DLD1 (cell line): ENCODE data around the gene SLBP.

ENCODE experiments used
- in situ Hi-C: cut with HindIII; loops from 2 replicates; pipeline ENCODE4 v1.10.0; 2017; ENCODE audit warnings: low sequenced_read_pairs

SLBP gene

DNA sequence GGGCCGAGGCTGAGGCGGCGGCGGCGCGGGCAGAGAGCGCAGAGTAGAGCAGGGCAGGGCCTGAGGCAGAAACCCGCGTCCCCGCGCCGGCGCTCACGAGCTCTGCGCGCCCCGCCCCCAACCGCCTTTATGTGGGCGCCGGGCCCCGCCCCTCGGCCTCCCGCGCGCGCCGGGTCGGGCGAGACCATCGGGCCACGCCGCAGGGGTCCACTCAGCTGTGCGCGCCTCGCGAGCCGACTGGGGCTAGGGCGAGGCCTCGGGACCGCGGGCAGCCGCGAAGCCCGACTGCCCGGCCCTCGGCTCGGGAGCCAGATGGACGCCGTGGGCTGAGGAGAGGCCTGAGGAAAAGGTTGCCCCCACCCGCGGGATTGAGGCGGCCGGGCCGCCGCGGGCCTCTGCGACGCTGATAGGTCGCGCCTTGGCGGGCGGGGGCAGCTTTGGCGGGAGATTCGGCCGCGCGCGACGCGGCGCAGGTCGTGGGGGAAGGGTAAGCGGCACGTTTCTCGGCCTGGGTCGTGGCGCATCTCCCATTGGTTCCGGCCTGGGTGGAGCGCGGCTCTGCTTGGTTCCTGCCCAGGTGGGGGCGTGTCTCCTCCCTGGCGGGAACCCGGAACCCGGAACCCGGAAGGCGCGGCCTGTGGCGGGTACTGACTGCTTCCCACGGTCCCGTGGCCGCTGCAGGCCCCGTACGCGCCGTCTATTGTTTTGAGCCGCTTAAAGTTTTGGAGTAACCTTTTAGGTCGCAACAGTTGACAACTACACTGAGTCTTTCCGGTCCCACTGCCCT is at the start of gene SLBP:
SLBP (minus strand) TSS at position 104 of the 787 bp plus-strand sequence. CDS start 131 bp downstream, outside the sequence.
- in situ Hi-C loops: no loop called here

DNA sequence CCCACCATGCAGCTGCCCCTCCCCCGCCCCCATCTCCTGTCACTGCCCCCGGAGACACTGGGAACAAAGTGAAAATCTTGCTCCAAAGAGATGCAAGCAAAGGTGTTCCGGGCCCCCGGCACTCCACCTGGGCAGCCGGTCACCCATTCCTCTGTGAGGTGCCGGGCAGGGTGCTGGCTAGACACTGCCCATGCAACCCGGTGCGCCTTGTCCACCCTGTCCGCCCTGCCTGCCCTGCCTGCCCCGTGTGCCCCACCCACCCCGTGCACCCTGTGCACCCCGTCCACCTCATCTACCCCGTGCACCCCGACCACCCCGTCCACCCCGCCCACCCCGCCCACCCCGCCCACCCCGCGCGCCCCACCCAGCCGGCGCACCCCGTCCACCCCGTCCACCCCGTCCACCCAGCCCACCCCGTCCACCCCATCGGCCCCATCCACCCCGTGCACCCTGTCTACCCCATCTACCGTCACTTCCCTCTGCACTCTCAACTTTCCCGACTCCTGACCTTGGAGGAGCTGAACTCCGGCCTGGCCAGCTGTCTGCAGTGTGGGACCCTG is 49.1 kb upstream of the SLBP start:
- in situ Hi-C loops: no loop called here

DNA sequence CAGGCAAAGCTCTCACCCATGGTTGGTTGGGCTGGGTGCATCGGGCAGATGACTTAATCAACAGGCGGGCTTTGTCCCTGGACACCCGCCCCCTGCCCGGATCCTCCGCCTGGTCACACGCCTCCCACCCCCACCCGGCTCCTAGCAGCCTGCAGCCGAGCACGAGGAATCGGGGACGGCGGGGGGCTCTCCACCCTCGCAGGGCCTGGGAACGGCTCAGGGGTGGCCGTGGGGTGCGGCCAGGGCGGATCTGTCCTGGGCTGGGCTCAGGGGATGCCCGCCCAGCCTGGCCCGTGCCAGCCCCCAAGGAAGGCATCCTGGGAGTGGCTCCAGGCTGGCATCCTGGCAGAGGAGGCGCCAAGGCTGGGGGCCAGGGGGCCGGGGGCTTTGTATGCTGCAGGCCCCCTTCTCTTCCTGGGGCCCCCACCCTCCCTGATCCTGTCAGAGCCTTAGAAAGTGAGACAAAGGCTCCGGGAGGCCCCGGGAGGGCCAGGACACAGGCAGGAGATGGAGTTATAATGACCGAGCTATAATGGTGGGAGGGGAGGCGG is 48.5 kb upstream of the SLBP start:
- in situ Hi-C loops: no loop called here

DNA sequence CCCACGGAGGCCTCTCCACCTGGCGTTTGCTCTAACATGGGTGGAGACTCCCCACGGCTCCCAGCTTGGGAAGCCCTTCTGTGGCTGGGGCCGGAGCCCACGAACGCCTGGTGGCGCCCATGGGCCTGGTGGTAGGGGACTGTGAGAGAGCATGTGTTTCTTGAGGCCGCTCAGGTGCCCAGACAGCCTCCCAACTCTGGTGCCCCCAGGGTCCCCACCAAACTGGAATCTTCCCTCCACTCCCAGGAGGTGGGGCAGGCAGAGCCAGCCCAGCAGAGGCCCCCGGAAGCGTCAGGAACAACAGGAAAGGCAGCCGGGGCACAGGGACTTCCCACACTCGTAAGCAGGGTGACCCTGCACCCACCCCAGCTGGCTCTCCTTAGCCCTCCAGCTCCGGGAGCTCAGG is 47.7 kb upstream of the SLBP start:
- in situ Hi-C loops: no loop called here

DNA sequence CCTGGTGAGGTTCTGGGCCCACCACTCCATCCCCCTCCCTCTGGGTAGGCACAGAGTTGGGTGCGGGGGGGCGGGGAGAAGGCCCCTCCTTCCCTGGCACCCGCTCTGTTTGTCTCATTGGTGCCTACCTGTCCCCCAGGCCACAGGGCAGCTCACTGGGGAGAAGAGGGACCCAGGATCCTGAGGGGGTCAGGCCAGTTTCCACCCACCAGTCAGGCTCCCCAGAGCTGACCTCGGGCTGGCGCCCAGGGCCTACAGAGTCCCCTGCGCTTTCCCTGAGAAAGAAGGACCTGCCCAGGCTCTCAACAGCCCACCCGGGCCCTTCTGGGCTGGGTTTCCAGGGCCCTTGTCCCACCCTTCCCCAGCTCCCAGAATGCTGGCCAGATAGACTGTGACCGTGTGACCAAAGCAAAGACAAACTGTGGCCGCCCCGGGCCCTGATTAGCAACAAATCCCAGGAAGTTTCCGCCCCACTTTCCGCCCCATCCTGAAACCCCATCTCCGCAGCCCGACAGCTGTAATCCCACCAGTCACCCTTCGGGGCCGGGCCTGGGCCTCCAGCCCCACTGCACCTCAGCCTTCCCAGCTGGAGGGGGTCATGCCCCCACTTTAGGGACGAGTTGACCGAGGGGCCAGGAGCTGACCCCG is 47.2 kb upstream of the SLBP start:
- in situ Hi-C loops: no loop called here

DNA sequence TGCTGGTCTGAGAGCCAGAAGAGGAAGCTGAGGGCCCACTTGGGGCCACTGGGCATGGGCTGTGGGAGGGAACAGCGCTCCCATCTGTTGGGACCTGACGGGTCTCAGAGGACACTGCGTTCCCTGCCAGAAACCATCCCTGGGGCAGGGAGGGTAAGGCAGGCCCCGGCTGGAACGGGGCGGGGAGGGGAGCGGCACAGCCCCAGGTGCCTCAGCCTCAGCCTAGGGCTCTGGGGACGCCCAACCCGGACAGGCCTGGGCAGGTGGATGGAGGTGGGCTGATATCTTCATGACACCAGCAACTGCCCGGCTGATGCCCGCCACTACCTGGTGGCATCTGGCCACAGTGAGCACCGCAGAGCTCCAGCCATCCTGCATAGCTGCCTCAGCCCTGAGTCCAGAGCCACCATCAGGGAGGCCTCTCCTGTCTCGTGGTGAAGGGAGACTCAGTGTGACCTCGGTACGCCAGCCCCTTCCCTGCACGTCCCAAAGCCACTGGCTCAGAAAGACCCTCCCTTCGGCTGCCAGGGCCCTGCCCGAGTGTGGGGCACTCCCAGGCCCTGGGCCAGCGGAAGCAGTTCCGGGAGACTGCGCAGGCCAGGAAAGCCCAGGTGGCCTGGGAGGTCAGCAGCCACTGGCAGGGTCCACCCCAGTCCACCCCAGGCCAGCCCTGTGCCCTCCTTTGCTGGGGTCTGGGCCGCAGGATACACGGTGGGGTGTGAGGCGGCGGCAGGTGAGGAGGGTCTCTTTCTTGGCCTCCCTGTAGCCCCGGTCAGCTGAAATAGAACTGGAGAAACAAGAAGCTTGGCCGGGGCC is 46.4 kb upstream of the SLBP start:
- in situ Hi-C loops: no loop called here

DNA sequence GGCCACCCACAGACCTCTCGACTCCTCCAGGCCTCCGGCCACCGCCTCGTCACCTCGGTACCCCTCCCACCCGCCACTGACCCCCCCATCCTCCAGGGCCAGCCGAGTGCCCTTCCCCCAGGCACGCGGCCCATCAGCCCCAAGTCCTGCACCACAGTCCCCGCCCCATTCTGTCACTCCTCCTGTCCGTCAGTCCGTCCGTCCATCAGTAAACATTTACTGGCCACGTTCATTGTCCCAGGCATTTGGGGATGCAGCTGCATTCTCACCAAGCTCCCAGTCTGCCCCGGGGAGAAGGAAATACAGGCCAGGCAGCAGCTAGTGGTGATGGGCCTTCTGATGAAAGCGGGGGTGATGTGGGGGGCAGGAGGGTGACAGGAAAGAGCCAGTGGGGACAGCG is 45.7 kb upstream of the SLBP start:
- in situ Hi-C loops: no loop called here

DNA sequence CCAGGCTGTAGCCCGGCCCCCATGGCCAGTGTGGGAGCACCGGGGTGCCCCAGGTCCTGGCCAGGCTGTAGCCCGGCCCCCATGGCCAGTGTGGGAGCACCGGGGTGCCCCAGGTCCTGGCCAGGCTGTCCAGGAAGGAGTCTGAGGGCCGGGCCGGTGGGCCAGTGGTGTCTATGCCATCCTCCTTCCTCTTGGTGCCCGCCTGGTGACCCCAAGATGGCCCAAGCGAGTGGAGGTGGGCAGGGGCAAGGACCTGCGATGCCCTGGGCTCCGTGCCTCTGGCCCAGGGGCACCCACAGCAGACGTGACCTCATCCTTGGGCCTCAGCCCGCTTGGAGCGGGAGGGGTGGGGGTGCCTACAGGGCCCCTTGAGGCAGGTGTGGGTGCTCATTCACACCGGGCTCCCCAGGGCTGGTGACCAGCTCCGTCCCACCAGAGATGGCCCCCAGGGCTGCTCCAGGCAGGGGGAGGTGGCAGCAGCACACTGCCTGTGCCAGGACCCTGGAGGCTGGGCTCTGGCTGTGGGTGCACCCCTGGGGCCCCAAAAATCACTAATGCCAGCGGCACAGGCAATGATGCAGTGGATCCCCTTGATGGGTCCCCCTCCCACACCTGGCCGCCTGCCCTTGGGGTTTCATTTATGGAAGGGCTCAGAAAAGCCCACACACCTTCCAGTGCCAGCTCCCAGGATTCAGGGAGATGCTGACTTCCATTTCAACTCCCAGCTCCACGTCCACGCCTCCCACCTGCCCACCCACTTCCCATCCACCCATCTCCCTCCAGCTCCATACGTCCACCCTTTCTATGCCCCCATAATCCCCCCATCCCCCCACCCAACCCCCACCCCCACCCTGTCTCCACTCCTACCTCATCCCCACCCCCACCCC is 45.0 kb upstream of the SLBP start:
- in situ Hi-C loops: no loop called here

DNA sequence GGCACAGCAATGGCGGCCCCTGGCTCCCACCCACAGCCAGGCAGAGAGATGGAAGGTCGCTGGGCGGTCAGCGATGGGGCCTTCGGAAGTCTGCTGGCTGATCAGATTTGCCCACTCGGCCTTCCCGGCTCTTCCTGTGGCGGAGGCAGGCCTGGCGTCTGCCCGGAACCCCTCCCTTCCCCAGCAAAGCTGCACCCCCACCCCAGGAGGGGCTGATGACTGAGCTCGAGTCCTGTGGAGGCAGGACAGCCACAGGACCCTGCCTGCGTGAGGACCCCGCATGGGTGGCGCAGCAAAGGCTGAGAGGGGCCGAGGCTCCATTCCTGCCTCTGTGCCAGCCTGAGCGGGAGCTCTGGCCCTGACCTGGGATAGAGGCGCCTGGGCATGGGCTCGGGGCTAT is 44.0 kb upstream of the SLBP start:
- in situ Hi-C loops: no loop called here

DNA sequence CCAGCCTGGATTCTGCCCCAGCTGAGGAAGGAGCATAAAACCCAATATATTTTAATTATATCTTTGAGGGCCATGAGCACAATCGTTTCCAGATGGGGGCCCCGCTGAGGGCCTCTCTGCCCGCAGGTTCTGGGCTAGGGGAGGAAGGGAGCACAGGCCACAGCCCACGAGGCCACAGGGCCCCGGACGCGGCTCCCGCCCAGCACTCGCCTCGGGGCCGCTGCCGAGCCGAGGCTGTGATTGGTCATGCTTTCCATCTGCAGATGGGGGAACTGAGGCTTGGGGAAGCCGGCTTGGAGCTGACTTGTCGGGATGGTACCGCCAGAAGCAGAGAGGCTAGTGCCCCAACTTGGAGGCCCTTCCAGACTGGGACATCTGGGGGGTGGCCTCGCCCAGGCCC is 43.2 kb upstream of the SLBP start:
- in situ Hi-C loops: no loop called here

DNA sequence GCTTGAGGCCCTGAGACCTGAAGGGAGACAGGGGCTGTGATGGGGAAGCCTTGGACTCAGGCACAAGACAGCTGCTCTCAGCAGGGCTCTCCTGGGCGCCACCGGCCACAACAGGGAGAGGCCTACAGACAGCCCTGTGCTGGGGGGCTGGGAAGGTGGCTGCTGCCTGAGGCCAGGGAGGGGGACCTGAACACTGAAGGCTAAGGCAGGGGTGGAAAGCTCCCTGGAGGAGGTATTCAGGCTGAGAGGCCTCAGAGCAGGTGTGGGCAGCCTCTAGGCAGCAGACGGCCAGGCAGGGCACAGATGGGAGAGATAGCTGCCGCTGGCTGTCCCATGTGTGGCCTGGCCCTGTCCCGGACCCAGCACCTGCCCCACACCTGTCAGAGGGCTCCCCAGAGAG is 42.2 kb upstream of the SLBP start:
- in situ Hi-C loops: no loop called here

DNA sequence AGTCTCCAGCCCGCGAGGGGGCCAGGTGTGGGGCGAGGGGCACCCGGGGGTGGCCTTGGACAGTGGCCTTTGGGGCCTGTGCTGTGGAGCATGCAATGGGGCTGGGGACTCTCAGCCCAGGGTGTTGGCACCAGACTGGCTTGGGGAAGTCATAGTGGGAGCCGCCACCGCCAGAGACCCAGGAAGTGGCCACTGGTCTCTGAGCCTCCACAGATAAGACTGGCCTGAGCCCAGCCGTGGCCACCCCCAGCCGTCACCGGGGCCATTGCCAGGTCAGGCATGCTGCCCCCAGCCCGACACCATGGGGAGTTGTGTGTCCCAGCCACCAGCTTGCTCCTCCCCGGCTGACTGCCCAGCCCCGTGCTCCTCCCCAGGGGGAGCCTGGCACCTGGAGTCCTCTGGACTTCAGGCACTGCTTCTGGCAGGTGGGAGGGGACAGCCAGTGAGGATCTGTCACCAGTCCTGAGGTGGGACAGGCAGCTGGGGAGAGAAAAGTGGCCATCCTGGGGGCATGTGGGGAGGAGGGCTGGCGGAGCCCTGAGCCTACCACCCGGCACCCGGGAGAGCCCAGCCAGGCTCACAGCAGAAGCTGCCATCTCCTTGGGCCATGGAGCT is 41.7 kb upstream of the SLBP start:
- in situ Hi-C loops: no loop called here

DNA sequence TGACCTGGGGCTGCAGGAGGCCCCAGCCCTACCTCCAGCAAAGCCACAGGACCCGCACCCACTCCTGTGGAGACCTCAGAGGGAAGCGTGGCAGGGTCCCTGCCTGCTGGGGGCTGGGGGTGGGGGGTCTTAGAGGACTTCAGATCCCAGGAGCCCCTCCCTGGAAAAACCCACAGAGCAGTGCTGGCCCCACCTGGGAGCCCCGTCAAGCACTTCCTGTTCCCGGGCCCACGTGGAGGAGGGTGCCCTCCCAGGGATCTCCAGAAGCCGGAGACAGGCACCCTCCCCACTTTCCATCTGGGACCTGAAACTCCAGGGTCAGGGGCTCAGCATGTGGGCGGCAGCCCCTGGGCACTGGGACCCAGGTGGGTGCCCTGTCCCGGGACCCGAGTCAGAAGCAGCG is 41.2 kb upstream of the SLBP start:
- in situ Hi-C loops: no loop called here

DNA sequence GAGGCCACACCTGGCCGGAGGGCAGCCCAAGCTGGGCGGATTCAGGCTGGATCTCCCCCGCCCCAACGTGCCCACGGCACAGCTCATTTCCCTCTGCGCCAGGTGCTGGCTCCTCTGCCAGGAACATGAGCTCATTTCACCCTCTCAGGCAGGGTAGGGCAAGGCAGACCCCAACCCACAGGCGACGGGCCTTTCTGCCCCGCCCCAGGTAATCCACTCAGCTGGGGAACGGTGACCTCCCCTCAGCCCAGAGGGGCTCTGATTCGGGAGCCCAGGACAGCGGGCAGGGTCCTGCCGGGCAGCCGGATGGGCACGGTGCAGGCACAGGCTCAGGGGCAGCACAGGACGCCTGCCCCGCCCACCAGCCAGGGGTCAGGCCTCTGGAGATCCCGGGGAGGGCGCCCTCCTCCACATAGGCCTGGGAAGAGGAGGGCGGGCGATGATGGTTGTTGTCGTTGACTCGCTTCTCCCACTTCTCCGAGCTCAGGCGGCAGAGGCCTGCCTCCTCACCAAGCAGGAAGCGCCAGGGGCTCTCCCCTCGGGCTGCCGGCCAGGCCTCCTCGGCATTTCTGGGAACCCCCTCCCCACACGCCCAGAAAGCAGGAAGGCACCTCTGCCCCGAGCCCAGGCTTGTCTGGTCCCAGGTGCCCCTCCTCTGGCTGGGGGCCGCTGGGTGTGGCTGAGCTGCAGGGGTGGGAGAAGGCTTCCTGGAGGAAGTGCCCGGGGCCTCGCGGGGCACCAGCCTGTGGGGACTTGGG is 40.3 kb upstream of the SLBP start:
- in situ Hi-C loops: no loop called here

DNA sequence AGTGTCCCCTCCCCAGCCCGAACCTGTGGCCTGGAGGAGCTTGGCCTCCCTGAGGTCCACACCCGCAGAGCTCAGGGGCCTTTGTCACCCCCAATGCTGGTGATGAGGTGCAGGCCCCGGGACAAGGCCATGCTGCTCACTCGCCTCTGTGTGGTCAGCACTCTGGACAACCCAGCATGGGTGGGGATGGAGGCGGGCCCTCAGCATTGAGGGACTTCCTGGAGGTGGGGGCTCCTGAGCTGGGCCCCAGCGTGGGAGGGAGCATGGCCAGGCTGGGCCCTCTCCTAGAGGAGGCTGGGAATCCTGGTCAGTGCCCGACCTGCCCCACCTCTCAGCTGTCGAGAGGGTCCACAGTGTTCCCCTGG is 39.8 kb upstream of the SLBP start:
- in situ Hi-C loops: no loop called here

DNA sequence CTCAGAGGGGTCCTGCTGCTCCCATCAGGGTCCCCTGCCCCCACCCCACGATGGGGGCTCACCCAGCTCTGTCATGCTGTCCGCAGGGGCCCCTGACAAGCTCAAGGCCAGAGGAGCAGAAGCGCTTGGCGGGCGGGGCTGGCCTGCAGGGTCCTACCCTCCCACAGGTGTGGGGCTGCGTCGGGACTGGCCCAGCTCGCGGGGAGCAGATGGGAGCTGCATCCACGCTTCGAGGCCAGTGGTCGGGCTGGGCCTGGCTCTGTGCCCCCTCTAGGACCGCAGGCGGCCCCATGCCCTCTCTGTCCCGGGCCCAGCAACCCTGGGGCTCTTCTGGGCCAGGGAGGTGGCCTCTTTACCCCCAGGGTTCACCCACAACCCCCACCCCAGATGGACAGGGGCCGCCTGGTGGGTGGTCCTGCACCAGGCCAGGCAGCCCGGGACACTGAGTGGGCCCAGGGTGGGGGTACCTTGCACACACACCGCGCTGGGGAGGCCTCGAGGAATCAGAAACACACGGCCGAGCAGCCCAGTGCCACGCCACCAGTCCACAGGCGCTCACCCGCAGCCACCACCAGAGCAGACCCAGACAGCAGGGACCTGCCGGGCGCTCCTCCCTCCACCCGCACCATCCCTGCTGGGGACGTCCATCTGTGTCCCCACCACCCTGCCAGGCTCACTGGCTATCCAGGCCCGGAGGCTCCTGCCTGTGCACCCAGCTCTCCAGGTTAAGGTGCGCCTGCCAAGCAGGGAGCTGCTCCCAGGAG is 39.2 kb upstream of the SLBP start:
- in situ Hi-C loops: no loop called here

DNA sequence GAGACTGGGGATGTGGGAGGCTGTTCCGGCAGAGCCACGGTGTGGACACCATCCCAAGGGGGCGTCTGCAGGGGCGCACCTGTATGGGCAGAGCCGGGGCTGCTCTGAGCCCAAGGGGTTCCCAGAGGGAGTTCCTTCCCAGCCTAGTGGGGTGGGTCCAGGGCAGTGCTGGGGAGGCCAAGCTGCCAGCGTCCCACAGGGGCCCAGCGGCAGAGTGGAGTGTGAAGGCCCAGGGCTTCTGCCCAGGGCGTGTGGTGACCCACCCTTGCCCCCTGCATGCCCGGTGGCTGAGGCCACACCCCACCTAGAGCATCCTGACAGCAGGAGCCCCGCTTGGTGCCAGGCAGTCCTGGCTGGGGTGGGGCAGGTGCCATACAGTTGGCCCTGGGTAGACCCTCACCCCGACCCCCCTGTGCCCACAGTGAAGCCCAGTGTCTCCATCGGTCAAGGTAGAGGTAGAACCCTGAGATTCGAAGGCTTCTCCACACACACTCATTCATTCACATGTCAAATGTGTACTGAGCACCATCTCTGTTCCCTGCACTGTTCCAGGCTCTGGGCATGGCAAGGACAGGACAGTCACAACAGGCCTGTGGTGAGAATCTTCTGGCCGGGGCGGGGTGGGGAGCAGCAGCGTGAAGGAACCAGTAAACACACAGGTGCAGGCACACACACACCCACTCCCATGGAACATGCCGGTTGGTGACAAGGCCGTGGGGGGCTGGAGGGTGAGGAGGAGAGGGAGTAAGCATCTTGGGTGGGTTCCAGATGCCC is 38.4 kb upstream of the SLBP start:
- in situ Hi-C loops: no loop called here

DNA sequence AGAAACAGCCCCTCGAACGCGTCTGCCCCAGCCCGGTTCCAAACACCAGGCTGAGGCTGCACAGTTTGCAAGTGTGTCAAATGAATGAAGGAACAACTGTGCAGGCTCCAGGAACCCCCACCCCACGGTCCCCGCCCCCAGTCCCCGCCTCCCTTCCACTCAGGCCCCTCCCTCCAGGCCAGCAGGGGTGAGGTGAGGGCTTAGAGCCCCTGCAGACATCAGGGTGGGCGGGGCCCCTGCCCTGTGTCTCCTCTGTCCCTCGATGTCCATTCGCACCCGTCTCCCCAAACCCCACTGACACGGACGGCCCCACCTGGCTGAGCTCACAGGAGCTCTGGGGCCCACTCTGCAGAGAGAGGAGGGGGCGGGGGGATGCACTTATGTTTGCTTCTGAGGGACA is 37.7 kb upstream of the SLBP start:
- in situ Hi-C loops: no loop called here
